ENCODE results near the gene PDS5B. TPM values are rescaled to one million over a fixed set of nuclear protein-coding genes. Genes with fewer than 3 reads are reported as not detected.

Gene PDS5B
- total RNA-seq, 1 donor from 2014 or later, result 55.9 TPM

GRCh38 chr13:32595306-32595705 is 9.1 kb downstream of the PDS5B start:
- Histone ChIP-seq H2AFZ (replicated peaks) (no peak overlapping the region), H4K20me1 (ENCODE audit: low read depth) (peaks cover 53% of the 10 kb centered on the region), H3F3A (ENCODE audit: low read depth) (peaks cover under 1% of the 10 kb centered on the region), H3K9ac (no peak overlapping the region), H3K79me2 (ENCODE audit: low read depth) (peaks cover 100% of the 10 kb centered on the region), H3K9me3 (ENCODE audit: low read depth) (no peaks in the 10 kb centered on the region), H3K27ac (no peak overlapping the region), H3K4me3 (no peak overlapping the region), H3K36me3 (no peaks in the 10 kb centered on the region), H3K4me2 (no peak overlapping the region), H3K4me1 (peaks cover 3% of the 10 kb centered on the region), H3K27me3 (no peaks in the 10 kb centered on the region)
- peaks cover 4% of the 10 kb centered on the region for H3K4me1 Mint-ChIP-seq
- TF ChIP-seq EZH2 (IDR thresholded peaks at IDR 0.05) (no peak), CTCF (IDR thresholded peaks at IDR 0.05) (no peak)
- no peak for DNase-seq (ENCODE audit: low spot score)
- peaks cover 5% of the 10 kb centered on the region for H3K27me3 Mint-ChIP-seq (ENCODE audit: insufficient read depth, low read depth)
- H3K27ac Mint-ChIP-seq, result no peak overlapping the region
- H3K4me3 Mint-ChIP-seq, result no peak overlapping the region
- peaks cover 62% of the 10 kb centered on the region for H3K9me3 Mint-ChIP-seq
- H3K36me3 Mint-ChIP-seq, result peaks cover 52% of the 10 kb centered on the region

GRCh38 chr13:32600890-32601289 is 14.6 kb downstream of the PDS5B start:
- H4K20me1 ChIP-seq (ENCODE audit: low read depth), result peaks cover under 1% of the 10 kb centered on the region
- H3F3A ChIP-seq (ENCODE audit: low read depth), result peaks cover 4% of the 10 kb centered on the region
- H3K4me2 ChIP-seq, result no peak overlapping the region
- no peak overlapping the region for H3K27ac ChIP-seq
- Mint-ChIP-seq H3K4me3 (no peak overlapping the region), H3K4me1 (no peaks in the 10 kb centered on the region), H3K27ac (no peak overlapping the region), H3K36me3 (peaks cover 54% of the 10 kb centered on the region), H3K27me3 (ENCODE audit: insufficient read depth, low read depth) (peaks cover 8% of the 10 kb centered on the region), H3K9me3 (peaks cover 70% of the 10 kb centered on the region)
- no peak overlapping the region for H3K9ac ChIP-seq
- no peaks in the 10 kb centered on the region for H3K4me1 ChIP-seq
- no peaks in the 10 kb centered on the region for H3K27me3 ChIP-seq
- no peak overlapping the region for H2AFZ ChIP-seq (replicated peaks)
- peaks cover 4% of the 10 kb centered on the region for H3K9me3 ChIP-seq (ENCODE audit: low read depth)
- TF ChIP-seq EZH2phosphoT487 (IDR thresholded peaks at IDR 0.05), result no peak
- TF ChIP-seq CTCF (IDR thresholded peaks at IDR 0.05), result no peak
- TF ChIP-seq EZH2 (IDR thresholded peaks at IDR 0.05), result no peak
- H3K79me2 ChIP-seq (ENCODE audit: low read depth), result peaks cover 97% of the 10 kb centered on the region
- DNase-seq (ENCODE audit: low spot score), result no peak
- no peak overlapping the region for H3K4me3 ChIP-seq
- H3K36me3 ChIP-seq, result peaks cover 5% of the 10 kb centered on the region

- Histone ChIP-seq H3K9me3 (ENCODE audit: low read depth) (peaks cover 3% of the 10 kb centered on the region), H3K9ac (no peak overlapping the region), H4K20me1 (ENCODE audit: low read depth) (peaks cover 12% of the 10 kb centered on the region), H3K79me2 (ENCODE audit: low read depth) (peaks cover 98% of the 10 kb centered on the region), H3K4me1 (no peaks in the 10 kb centered on the region), H3K4me2 (no peak overlapping the region), H2AFZ (replicated peaks) (no peak overlapping the region), H3K36me3 (peaks cover 10% of the 10 kb centered on the region), H3F3A (ENCODE audit: low read depth) (no peaks in the 10 kb centered on the region), H3K4me3 (no peak overlapping the region), H3K27ac (no peak overlapping the region), H3K27me3 (no peaks in the 10 kb centered on the region)
- H3K4me1 Mint-ChIP-seq, result no peaks in the 10 kb centered on the region
- TF ChIP-seq CTCF (IDR thresholded peaks at IDR 0.05) (no peak), EZH2phosphoT487 (IDR thresholded peaks at IDR 0.05) (no peak), EZH2 (IDR thresholded peaks at IDR 0.05) (no peak)
- H3K27ac Mint-ChIP-seq, result no peak overlapping the region
- H3K9me3 Mint-ChIP-seq, result peaks cover 74% of the 10 kb centered on the region
- peaks cover 58% of the 10 kb centered on the region for H3K36me3 Mint-ChIP-seq
- H3K27me3 Mint-ChIP-seq (ENCODE audit: insufficient read depth, low read depth), result peaks cover 3% of the 10 kb centered on the region
- no peak for DNase-seq (ENCODE audit: low spot score)
- H3K4me3 Mint-ChIP-seq, result no peak overlapping the region
Measured at GRCh38 chr13:32609428-32609827, 23.2 kb downstream of the PDS5B start.
